ENCODE results near the gene CNBD2.
"Not testable (repeated sequence)": the region's sequence is repeated elsewhere in the genome, so short reads cannot be mapped to it uniquely, and the experiment has no call there.

The CNBD2 gene

GRCh38 chr20:35975576-35976373 lies 7.4 kb downstream of the CNBD2 start:
- no peak for DNase-seq

- no peak for DNase-seq
Measured at GRCh38 chr20:35978041-35978513, 9.7 kb downstream of the CNBD2 start.

- DNase-seq, result no peak
Measured at GRCh38 chr20:35979544-35979943, 11.2 kb downstream of the CNBD2 start.

GRCh38 chr20:35981969-35982368 lies 13.6 kb downstream of the CNBD2 start:
- DNase-seq, result no peak

- no peak for DNase-seq
Measured at GRCh38 chr20:35984382-35984781, 16.0 kb downstream of the CNBD2 start.

- no peak for DNase-seq
Measured at GRCh38 chr20:35985806-35986205, 17.4 kb downstream of the CNBD2 start.

- DNase-seq, result no peak
Measured at GRCh38 chr20:35988910-35989463, 20.6 kb downstream of the CNBD2 start.

- peak in 1 of 4 experiments; percentile 1 for DNase-seq
Measured at GRCh38 chr20:35991142-35991771, 22.9 kb downstream of the CNBD2 start.

- peak in 2 of 4 experiments; percentile 13 to 26 for DNase-seq
Measured at GRCh38 chr20:35992713-35993335, 24.4 kb downstream of the CNBD2 start.

GRCh38 chr20:35994994-35995453 lies 26.6 kb downstream of the CNBD2 start:
- peak; percentile 50 to 84 (median 68) for DNase-seq

- DNase-seq, result not testable (repeated sequence)
Measured at GRCh38 chr20:35996492-35996891, 28.1 kb downstream of the CNBD2 start.

- DNase-seq, result not testable (repeated sequence)
Measured at GRCh38 chr20:36001331-36001730, 32.9 kb downstream of the CNBD2 start.

- no peak for DNase-seq
Measured at GRCh38 chr20:36002855-36003254, 34.5 kb downstream of the CNBD2 start.

GRCh38 chr20:36004045-36004444 lies 35.7 kb downstream of the CNBD2 start:
- no peak for DNase-seq

- DNase-seq, result no peak
Measured at GRCh38 chr20:36008461-36009035, 40.2 kb downstream of the CNBD2 start.

GRCh38 chr20:36010076-36010475 lies 41.7 kb downstream of the CNBD2 start:
- DNase-seq, result no peak

GRCh38 chr20:36010825-36011224 lies 42.4 kb downstream of the CNBD2 start:
- DNase-seq, result no peak

GRCh38 chr20:36015806-36016403 lies 47.5 kb downstream of the CNBD2 start:
- DNase-seq, result no peak

- DNase-seq, result no peak
Measured at GRCh38 chr20:36017048-36017951, 48.9 kb downstream of the CNBD2 start.

- DNase-seq, result no peak
Measured at GRCh38 chr20:36018208-36018988, 50.0 kb downstream of the CNBD2 start.

GRCh38 chr20:36026131-36026530 lies 57.7 kb downstream of the CNBD2 start:
- not testable (repeated sequence) for DNase-seq

Data from activated naive CD4-positive, alpha-beta T cell (primary cell).